C4-2B (cell line): ENCODE data around the gene GABRB1.

Experiments used
- ZFX ChIP-seq: fragments of 450-650 bp; IDR thresholded peaks from 2 replicates; pipeline ENCODE4 v1.6.1; 2017
- TF ChIP-seq, protein P1 (sequence below): fragments of 450-650 bp; conservative IDR thresholded peaks from 2 replicates; pipeline ENCODE4 v1.5.1; 2017; ENCODE audit warnings: mild to moderate bottlenecking

DNA sequence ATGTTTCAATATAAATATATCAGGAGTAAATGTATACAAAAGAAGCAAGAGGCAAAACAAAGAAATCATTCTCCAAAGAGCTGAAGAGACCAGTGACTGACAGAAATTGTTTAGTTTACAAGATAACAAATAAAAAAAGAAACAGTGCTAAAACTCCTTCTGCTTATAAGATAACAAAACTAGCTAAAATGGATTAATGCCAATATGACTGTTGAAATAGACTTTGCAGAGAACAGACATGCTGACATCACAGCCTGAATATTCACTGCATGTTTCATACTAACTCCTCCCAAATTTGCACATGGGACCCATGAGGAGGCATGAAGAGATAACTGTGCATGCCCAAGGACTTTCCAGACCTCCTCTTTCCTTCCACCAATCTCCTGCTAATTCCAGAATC, 31.8 kb upstream of the GABRB1 start:
- TF ChIP-seq, protein P1, sequence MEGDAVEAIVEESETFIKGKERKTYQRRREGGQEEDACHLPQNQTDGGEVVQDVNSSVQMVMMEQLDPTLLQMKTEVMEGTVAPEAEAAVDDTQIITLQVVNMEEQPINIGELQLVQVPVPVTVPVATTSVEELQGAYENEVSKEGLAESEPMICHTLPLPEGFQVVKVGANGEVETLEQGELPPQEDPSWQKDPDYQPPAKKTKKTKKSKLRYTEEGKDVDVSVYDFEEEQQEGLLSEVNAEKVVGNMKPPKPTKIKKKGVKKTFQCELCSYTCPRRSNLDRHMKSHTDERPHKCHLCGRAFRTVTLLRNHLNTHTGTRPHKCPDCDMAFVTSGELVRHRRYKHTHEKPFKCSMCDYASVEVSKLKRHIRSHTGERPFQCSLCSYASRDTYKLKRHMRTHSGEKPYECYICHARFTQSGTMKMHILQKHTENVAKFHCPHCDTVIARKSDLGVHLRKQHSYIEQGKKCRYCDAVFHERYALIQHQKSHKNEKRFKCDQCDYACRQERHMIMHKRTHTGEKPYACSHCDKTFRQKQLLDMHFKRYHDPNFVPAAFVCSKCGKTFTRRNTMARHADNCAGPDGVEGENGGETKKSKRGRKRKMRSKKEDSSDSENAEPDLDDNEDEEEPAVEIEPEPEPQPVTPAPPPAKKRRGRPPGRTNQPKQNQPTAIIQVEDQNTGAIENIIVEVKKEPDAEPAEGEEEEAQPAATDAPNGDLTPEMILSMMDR = no peak
- no peak for TF ChIP-seq ZFX
